HG03571 (cell line): ENCODE data around the gene MEMO1.
"Not testable (repeated sequence)": the region's sequence is repeated elsewhere in the genome, so short reads cannot be mapped to it uniquely, and the experiment has no call there.

ENCODE experiments used
- ATAC-seq: cut with Tn5 transposase; IDR thresholded peaks from one replicate; pipeline ENCODE4 v1.9.1; 2021; ENCODE audit not compliant: unreplicated experiment

Gene MEMO1

GRCh38 chr2:31958140-31958717, 52.6 kb downstream of the MEMO1 start:
- ATAC-seq: no peak

- no peak for ATAC-seq
Measured at GRCh38 chr2:31957354-31958139, 53.3 kb downstream of the MEMO1 start.

- not testable (repeated sequence) for ATAC-seq
Measured at GRCh38 chr2:31956934-31957333, 53.9 kb downstream of the MEMO1 start.

- no peak for ATAC-seq
Measured at GRCh38 chr2:31956312-31956711, 54.5 kb downstream of the MEMO1 start.

- not testable (repeated sequence) for ATAC-seq
Measured at GRCh38 chr2:31953095-31953494, 57.7 kb downstream of the MEMO1 start.

- no peak for ATAC-seq
Measured at GRCh38 chr2:31950946-31951562, 59.8 kb downstream of the MEMO1 start.

GRCh38 chr2:31947871-31948270, 62.9 kb downstream of the MEMO1 start:
- no peak for ATAC-seq

GRCh38 chr2:31946838-31947237, 64.0 kb downstream of the MEMO1 start:
- no peak for ATAC-seq

GRCh38 chr2:31945572-31945935, 65.3 kb downstream of the MEMO1 start:
- no peak for ATAC-seq

- no peak for ATAC-seq
Measured at GRCh38 chr2:31944828-31945571, 65.8 kb downstream of the MEMO1 start.

GRCh38 chr2:31943636-31944225, 67.1 kb downstream of the MEMO1 start:
- no peak for ATAC-seq

- ATAC-seq: no peak
Measured at GRCh38 chr2:31940920-31941319, 69.9 kb downstream of the MEMO1 start.

- ATAC-seq: no peak
Measured at GRCh38 chr2:31937741-31938140, 73.1 kb downstream of the MEMO1 start.

- no peak for ATAC-seq
Measured at GRCh38 chr2:31935370-31935769, 75.4 kb downstream of the MEMO1 start.

GRCh38 chr2:31933066-31933465, 77.7 kb downstream of the MEMO1 start:
- no peak for ATAC-seq

GRCh38 chr2:31932589-31932988, 78.2 kb downstream of the MEMO1 start:
- ATAC-seq: no peak

- no peak for ATAC-seq
Measured at GRCh38 chr2:31931916-31932315, 78.9 kb downstream of the MEMO1 start.

- ATAC-seq: no peak
Measured at GRCh38 chr2:31925517-31925916, 85.3 kb downstream of the MEMO1 start.

GRCh38 chr2:31923662-31924061, 87.1 kb downstream of the MEMO1 start:
- no peak for ATAC-seq

- ATAC-seq: no peak
Measured at GRCh38 chr2:31922542-31923408, 88.0 kb downstream of the MEMO1 start.
